H1 (cell line): Measurements from ENCODE around the gene DES. TPM values are rescaled to one million over a fixed set of nuclear protein-coding genes. Genes with fewer than 3 reads are reported as not detected.

Experiments used
- CTCF ChIA-PET: fragments of 300-600 bp; sonication (Branson Sonifier 250); formaldehyde crosslinking; loops from one replicate; lab custom pipeline; 2021; ENCODE audit not compliant: partially characterized antibody; lab: Charles Lee
- POLR2A ChIA-PET: fragments of 300-600 bp; sonication (Branson Sonifier 250); formaldehyde crosslinking; loops from one replicate; lab custom pipeline; 2021; ENCODE audit warnings: inconsistent platforms; ENCODE audit not compliant: partially characterized antibody; lab: Charles Lee
- DNase-seq, 2 experiments: peaks; one replicate each; pipeline versions ENCODE4 v3.0.0 to v3.0.0-alpha.2; 2010 to 2022; ENCODE audit warnings: low spot score in 2 of 2, low read depth in 1 of 2, mixed read lengths in 1 of 2
- FAIRE-seq: peaks from 2 replicates; lab custom pipeline; 2011; peaks lifted over from hg19 to GRCh38; lab: Jason Lieb, UNC
- H2AFZ ChIP-seq: 2 replicates; pipeline ENCODE4 v1.8.1; 2012; ENCODE audit warnings: low read length, inconsistent platforms
- H2AK5ac ChIP-seq: 2 replicates; pipeline ENCODE4 v1.6.1; 2013; ENCODE audit warnings: low read depth, low read length
- H2BK120ac ChIP-seq: replicated peaks from 2 replicates; pipeline ENCODE3; 2013; ENCODE audit warnings: low read depth, low read length, inconsistent platforms
- H2BK12ac ChIP-seq: 2 replicates; pipeline ENCODE4 v1.6.1; 2013; ENCODE audit warnings: low read depth, low read length
- H2BK15ac ChIP-seq: 2 replicates; pipeline ENCODE4 v1.6.1; 2013; ENCODE audit warnings: low read length
- H2BK20ac ChIP-seq: 2 replicates; pipeline ENCODE4 v1.6.1; 2013; ENCODE audit warnings: low read length
- H2BK5ac ChIP-seq: 2 replicates; pipeline ENCODE4 v1.6.1; 2013; ENCODE audit warnings: low read depth, low read length
- H3K14ac ChIP-seq: 2 replicates; pipeline ENCODE4 v1.6.1; 2013; ENCODE audit warnings: inconsistent platforms; ENCODE audit not compliant: insufficient read length
- H3K18ac ChIP-seq: 2 replicates; pipeline ENCODE4 v1.6.1; 2013; ENCODE audit warnings: low read length; ENCODE audit errors: extremely low read depth
- H3K23ac ChIP-seq: 2 replicates; pipeline ENCODE4 v1.6.1; 2013; ENCODE audit warnings: inconsistent platforms; ENCODE audit not compliant: insufficient read length
- H3K23me2 ChIP-seq: 2 replicates; pipeline ENCODE4 v1.6.1; 2013; ENCODE audit warnings: low read depth, low read length
- H3K27ac ChIP-seq: 2 replicates; pipeline ENCODE4 v1.6.1; 2011; ENCODE audit warnings: low read depth, low read length, inconsistent platforms
- H3K27me3 ChIP-seq, 4 experiments: replicated peaks in 1 of 4; 1 replicate in 1 of 4; 2 replicates in 3 of 4; pipeline versions ENCODE4 v1.6.1 to v1.8.1; 2011 to 2013; ENCODE audit warnings: low read length in 3 of 4, mild to moderate bottlenecking in 3 of 4, inconsistent platforms in 2 of 4, mixed read lengths in 2 of 4, moderate library complexity in 1 of 4; ENCODE audit not compliant: control insufficient read depth in 3 of 4, insufficient read depth in 3 of 4; ENCODE audit errors: extremely low read depth in 1 of 4
- H3K36me3 ChIP-seq, 4 experiments: 2 replicates each; pipeline versions ENCODE4 v1.6.1 to v1.8.1; 2011 to 2013; ENCODE audit warnings: mild to moderate bottlenecking in 4 of 4, low read length in 3 of 4, moderate library complexity in 2 of 4, control low read depth in 1 of 4, inconsistent platforms in 1 of 4; ENCODE audit not compliant: insufficient read depth in 4 of 4, control insufficient read depth in 2 of 4
- H3K4ac ChIP-seq: replicated peaks from 2 replicates; pipeline ENCODE3; 2013; ENCODE audit warnings: low read length, low read depth, mixed read lengths, inconsistent platforms; ENCODE audit not compliant: insufficient read length
- H3K4me1 ChIP-seq, 4 experiments: replicated peaks in 1 of 4; 1 replicate in 1 of 4; 2 replicates in 3 of 4; pipeline versions ENCODE4 v1.6.1 to v1.8.1; 2011 to 2013; ENCODE audit warnings: low read length in 3 of 4, inconsistent platforms in 2 of 4, mixed read lengths in 1 of 4; ENCODE audit not compliant: insufficient read depth in 4 of 4, control insufficient read depth in 3 of 4
- H3K4me2 ChIP-seq, 2 experiments: 2 replicates each; pipeline versions ENCODE4 v1.6.1 to v1.8.1; 2011 to 2013; ENCODE audit warnings: low read depth in 2 of 2, low read length in 2 of 2, control low read depth in 1 of 2, inconsistent platforms in 1 of 2, mild to moderate bottlenecking in 1 of 2; ENCODE audit not compliant: insufficient read depth in 1 of 2
- H3K4me3 ChIP-seq, 4 experiments: fragments of 200-600, 300-600 bp in 1 of 4; sonication (generic), shearing (Covaris generic), sonication (Bioruptor Twin) in 1 of 4; 2 replicates each; pipeline versions ENCODE4 v1.5.1 to v1.8.1; 2011 to 2016; ENCODE audit warnings: low read length in 4 of 4, low read depth in 3 of 4, control low read depth in 2 of 4, inconsistent platforms in 2 of 4, mild to moderate bottlenecking in 2 of 4, mixed read lengths in 1 of 4, moderate library complexity in 1 of 4; ENCODE audit not compliant: insufficient read depth in 2 of 4; ENCODE audit errors: extremely low read depth in 1 of 4
- H3K56ac ChIP-seq: replicated peaks from 2 replicates; pipeline ENCODE3; 2013; ENCODE audit warnings: low read depth, mild to moderate bottlenecking, mixed read lengths, low read length, inconsistent platforms; ENCODE audit not compliant: insufficient read length
- H3K79me1 ChIP-seq: 2 replicates; pipeline ENCODE4 v1.6.1; 2013; ENCODE audit warnings: low read depth, low read length, control low read depth
- H3K79me2 ChIP-seq, 2 experiments: 2 replicates each; pipeline versions ENCODE4 v1.6.1 to v1.8.1; 2012 to 2013; ENCODE audit warnings: low read length in 2 of 2, mild to moderate bottlenecking in 2 of 2, inconsistent platforms in 1 of 2; ENCODE audit not compliant: insufficient read depth in 2 of 2, control insufficient read depth in 1 of 2
- H3K9ac ChIP-seq, 4 experiments: replicated peaks in 1 of 4; 1 replicate in 1 of 4; 2 replicates in 3 of 4; pipeline versions ENCODE4 v1.6.1 to v1.8.1; 2011 to 2013; ENCODE audit warnings: low read depth in 3 of 4, low read length in 3 of 4, control low read depth in 2 of 4, mild to moderate bottlenecking in 2 of 4, moderate library complexity in 2 of 4, inconsistent platforms in 1 of 4; ENCODE audit errors: extremely low read depth in 1 of 4
- H3K9me3 ChIP-seq, 2 experiments: 2 replicates each; pipeline versions ENCODE4 v1.6.1 to v1.8.1; 2012 to 2013; ENCODE audit warnings: mild to moderate bottlenecking in 2 of 2, moderate library complexity in 2 of 2, control low read depth in 1 of 2, inconsistent platforms in 1 of 2, low read depth in 1 of 2, low read length in 1 of 2, mixed read lengths in 1 of 2; ENCODE audit not compliant: insufficient read depth in 2 of 2
- H4K20me1 ChIP-seq, 2 experiments: replicated peaks in 1 of 2; 2 replicates each; pipeline versions ENCODE3 to v1.8.1; 2011 to 2013; ENCODE audit warnings: inconsistent platforms in 2 of 2, low read length in 2 of 2, mild to moderate bottlenecking in 1 of 2; ENCODE audit not compliant: insufficient read depth in 2 of 2, control insufficient read depth in 1 of 2
- H4K5ac ChIP-seq: 2 replicates; pipeline ENCODE4 v1.6.1; 2013; ENCODE audit warnings: low read length, low read depth, mixed read lengths, inconsistent platforms; ENCODE audit not compliant: insufficient read length
- H4K8ac ChIP-seq: 2 replicates; pipeline ENCODE4 v1.8.0; 2013; ENCODE audit warnings: mild to moderate bottlenecking, moderate library complexity, low read length, inconsistent platforms; ENCODE audit not compliant: insufficient read depth; ENCODE audit errors: extremely low read depth
- H4K91ac ChIP-seq: replicated peaks from 2 replicates; pipeline ENCODE3; 2013; ENCODE audit warnings: low read length, mixed read lengths, inconsistent platforms; ENCODE audit not compliant: insufficient read length
- ASH2L ChIP-seq: fragments of 200-600, 300-600 bp; sonication (generic); IDR thresholded peaks from one replicate; pipeline ENCODE4 v1.7.1; 2017; ENCODE audit warnings: low read length
- CTBP2 ChIP-seq: IDR thresholded peaks from 2 replicates; pipeline ENCODE4 v1.7.0; 2011; ENCODE audit warnings: borderline replicate concordance, mild to moderate bottlenecking, moderate library complexity, mixed read lengths, low read length; ENCODE audit not compliant: insufficient read depth, insufficient read length
- JUN ChIP-seq: IDR thresholded peaks from 2 replicates; pipeline ENCODE4 v1.6.1; 2011; ENCODE audit warnings: low read depth, mild to moderate bottlenecking, improper control_type of control experiment, low read length
- MAX ChIP-seq: IDR thresholded peaks from 2 replicates; pipeline ENCODE4 v1.6.1; 2012; ENCODE audit warnings: inconsistent platforms
- POLR2AphosphoS5 ChIP-seq: IDR thresholded peaks from 2 replicates; pipeline ENCODE4 v1.6.1; 2011; ENCODE audit warnings: low read depth, low read length
- POU5F1 ChIP-seq: IDR thresholded peaks from 2 replicates; pipeline ENCODE4 v1.6.1; 2011; ENCODE audit warnings: low read depth, mild to moderate bottlenecking, low read length, moderate library complexity
- RXRA ChIP-seq: IDR thresholded peaks from 2 replicates; pipeline ENCODE4 v1.6.1; 2011; ENCODE audit warnings: low read depth, mild to moderate bottlenecking, low read length, moderate library complexity; ENCODE audit not compliant: insufficient read depth
- SIX5 ChIP-seq: IDR thresholded peaks from 2 replicates; pipeline ENCODE4 v1.6.1; 2011; ENCODE audit warnings: mild to moderate bottlenecking, low read depth, low read length
- TAF7 ChIP-seq: optimal IDR thresholded peaks from 2 replicates; pipeline ENCODE3; 2011; ENCODE audit warnings: low read depth, mild to moderate bottlenecking, inconsistent platforms, low read length, moderate library complexity, borderline replicate concordance
- USF2 ChIP-seq: IDR thresholded peaks from 2 replicates; pipeline ENCODE4 v1.6.1; 2011; ENCODE audit warnings: low read length, improper control_type of control experiment
- WGBS, 2 experiments: shearing (Covaris generic) in 1 of 2; methylation state at CpG; one replicate each; pipeline versions ENCODE4 v1.1.6 to v1.1.7; 2013 to 2015; ENCODE audit warnings: low lambda C conversion rate in 2 of 2, mixed read lengths in 2 of 2, inconsistent platforms in 1 of 2, low coverage in 1 of 2, missing lambda C conversion rate in 1 of 2; ENCODE audit not compliant: insufficient replicate concordance in 2 of 2, insufficient coverage in 1 of 2, insufficient read length in 1 of 2; ENCODE audit errors: extremely low coverage in 1 of 2, missing lambda C conversion rate in 1 of 2; 5-methylcytosine and 5-hydroxymethylcytosine counted together
- polyA plus RNA-seq, 7 experiments: library from polyadenylated mRNA; depleted of rRNA in 3 of 7; stranded (reverse) in 5 of 7; unstranded in 2 of 7; fragments of >200 nt in 5 of 7; fragments of 200-250 nt in 2 of 7; gene quantifications; 1 replicate in 5 of 7; 2 replicates in 1 of 7; 4 replicates in 1 of 7; pipeline versions ENCODE4 v1.2.1 to v1.2.3, GENCODE V29; 2011 to 2013; ENCODE audit warnings: missing spikeins in 2 of 7, mixed read lengths in 2 of 7
- total RNA-seq: library from RNA; stranded (reverse); fragmentation: NEBNext Ultra II Directional; extraction: Animal tissue kit (Norgen Biotek cat#: 25700); gene quantifications from 2 replicates; pipeline ENCODE4 v1.2.1, GENCODE V29; 2021

Gene DES
- total and polyA plus RNA-seq, 2 of the 8 experiments (the other 6 are each of a cell fraction or from before 2014, with no cell fraction given): 1.8 to 4.3 TPM

DNA sequence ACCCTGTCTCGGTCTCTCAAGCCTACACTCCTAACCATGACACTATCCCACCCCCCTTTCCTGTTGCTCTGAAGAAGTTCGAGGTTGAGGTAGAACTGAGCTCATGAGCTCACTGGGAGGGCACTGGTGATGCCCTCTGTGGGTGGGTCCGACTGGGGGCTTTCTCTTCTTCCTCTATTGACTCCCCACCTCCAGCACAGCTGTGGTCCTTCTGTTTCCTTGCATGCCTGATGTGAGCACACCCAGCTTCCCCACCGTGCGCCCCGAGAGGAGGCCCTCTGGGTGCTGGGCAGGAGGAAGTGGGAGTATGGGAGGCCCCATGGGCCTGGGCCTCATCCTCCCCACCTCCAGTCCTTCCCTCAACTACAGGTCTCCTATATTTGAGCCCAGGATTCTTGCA, 37.4 kb downstream of the DES start:
- H3K4me3 ChIP-seq: no peak overlapping the region
- H3K27ac ChIP-seq: no peak overlapping the region
- no peak overlapping the region for H3K56ac ChIP-seq
- no peak overlapping the region for H3K18ac ChIP-seq
- H3K4ac ChIP-seq: no peak overlapping the region
- H4K5ac ChIP-seq: no peak overlapping the region
- no peak for TF ChIP-seq SIX5
- TF ChIP-seq MAX: no peak
- TF ChIP-seq ASH2L: no peak
- TF ChIP-seq RXRA: no peak
- TF ChIP-seq USF2: no peak
- TF ChIP-seq POLR2AphosphoS5: no peak
- no peak for TF ChIP-seq JUN
- TF ChIP-seq CTBP2: no peak
- TF ChIP-seq POU5F1: no peak
- TF ChIP-seq TAF7: no peak
- TF ChIP-seq, all 59 proteins: peak for 0
- H2BK20ac ChIP-seq: no peak overlapping the region
- no peak overlapping the region for H3K23ac ChIP-seq
- 77% methylated on average over 6 of the region's 6 CpGs; no CpG with 5 or more reads in 1 of the 2 experiments for WGBS, 2 experiments
- H2BK120ac ChIP-seq: no peak overlapping the region
- H2BK12ac ChIP-seq: no peak overlapping the region
- no peak overlapping the region for H2AFZ ChIP-seq
- H4K91ac ChIP-seq: no peak overlapping the region
- H3K9me3 ChIP-seq: no peaks in the 10 kb centered on the region
- H3K4me2 ChIP-seq: no peak overlapping the region
- H2BK15ac ChIP-seq: no peak overlapping the region
- no peaks in the 10 kb centered on the region for H3K79me1 ChIP-seq
- FAIRE-seq (no peak), DNase-seq (no peak)
- peaks cover 0 to 5% of the 10 kb centered on the region in 2 experiments for H4K20me1 ChIP-seq
- no peak overlapping the region for H2BK5ac ChIP-seq
- no peaks in the 10 kb centered on the region for H3K79me2 ChIP-seq
- H4K8ac ChIP-seq: no peak overlapping the region
- no peak overlapping the region for H3K14ac ChIP-seq
- no peak overlapping the region for H2AK5ac ChIP-seq
- POLR2A ChIA-PET: interaction anchor here (1.0 to 2.1 kb wide), 4 partner anchors 9 to 30 kb away, joined by 3 to 8 read pairs (median 6); no protein-coding TSS in a partner anchor
- H3K4me1 ChIP-seq: peaks cover 3 to 25% (median 11%) of the 10 kb centered on the region in 4 experiments
- CTCF ChIA-PET: interaction anchor here (1.0 to 113.1 kb wide), 7 partner anchors 3 to 493 kb away, joined by 3 to 7248 read pairs (median 44); partner anchors contain the start of genes ASIC4, CHPF, DES and GMPPA
- H3K23me2 ChIP-seq: 0 out of 2 replicates have a peak, but pooled peaks cover 3% of the 10 kb centered on the region
- no peak overlapping the region for H3K9ac ChIP-seq
- no peaks in the 10 kb centered on the region for H3K36me3 ChIP-seq
- H3K27me3 ChIP-seq: no peaks in the 10 kb centered on the region; a peak in 2 of 7 replicates
